ENCODE measurements around the gene EXOC2.
"Not testable (repeated sequence)": the region's sequence is repeated elsewhere in the genome, so short reads cannot be mapped to it uniquely, and the experiment has no call there.

Gene EXOC2

GRCh38 chr6:665403-666267, 27.3 kb downstream of the EXOC2 start:
- TF ChIP-seq, protein P1, sequence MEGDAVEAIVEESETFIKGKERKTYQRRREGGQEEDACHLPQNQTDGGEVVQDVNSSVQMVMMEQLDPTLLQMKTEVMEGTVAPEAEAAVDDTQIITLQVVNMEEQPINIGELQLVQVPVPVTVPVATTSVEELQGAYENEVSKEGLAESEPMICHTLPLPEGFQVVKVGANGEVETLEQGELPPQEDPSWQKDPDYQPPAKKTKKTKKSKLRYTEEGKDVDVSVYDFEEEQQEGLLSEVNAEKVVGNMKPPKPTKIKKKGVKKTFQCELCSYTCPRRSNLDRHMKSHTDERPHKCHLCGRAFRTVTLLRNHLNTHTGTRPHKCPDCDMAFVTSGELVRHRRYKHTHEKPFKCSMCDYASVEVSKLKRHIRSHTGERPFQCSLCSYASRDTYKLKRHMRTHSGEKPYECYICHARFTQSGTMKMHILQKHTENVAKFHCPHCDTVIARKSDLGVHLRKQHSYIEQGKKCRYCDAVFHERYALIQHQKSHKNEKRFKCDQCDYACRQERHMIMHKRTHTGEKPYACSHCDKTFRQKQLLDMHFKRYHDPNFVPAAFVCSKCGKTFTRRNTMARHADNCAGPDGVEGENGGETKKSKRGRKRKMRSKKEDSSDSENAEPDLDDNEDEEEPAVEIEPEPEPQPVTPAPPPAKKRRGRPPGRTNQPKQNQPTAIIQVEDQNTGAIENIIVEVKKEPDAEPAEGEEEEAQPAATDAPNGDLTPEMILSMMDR (conservative IDR thresholded peaks at IDR 0.05; ENCODE audit: low read length): no peak
- H3K4me3 ChIP-seq (ENCODE audit: low read length): no peak overlapping the region
- no peak for DNase-seq (ENCODE audit: low read depth)

DNA sequence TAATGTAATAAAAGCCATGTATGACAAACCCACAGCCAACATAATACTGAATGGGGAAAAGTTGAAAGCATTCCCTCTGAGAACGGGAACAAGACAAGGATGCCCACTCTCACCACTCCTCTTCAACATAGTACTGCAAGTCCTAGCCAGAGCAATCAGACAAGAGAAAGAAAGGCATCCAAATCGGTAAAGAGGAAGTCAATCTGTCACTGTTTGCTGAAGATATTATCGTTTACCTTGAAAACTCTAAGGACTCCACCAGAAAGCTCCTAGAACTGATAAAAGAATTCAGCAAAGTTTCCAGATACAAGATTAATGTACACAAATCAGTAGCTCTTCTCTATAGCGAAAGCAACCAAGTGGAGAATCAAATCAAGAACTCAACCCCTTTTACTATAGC, 29.2 kb downstream of the EXOC2 start:
- not testable (repeated sequence) for H3K4me3 ChIP-seq (ENCODE audit: low read length); DNase-seq (ENCODE audit: low read depth)

DNA sequence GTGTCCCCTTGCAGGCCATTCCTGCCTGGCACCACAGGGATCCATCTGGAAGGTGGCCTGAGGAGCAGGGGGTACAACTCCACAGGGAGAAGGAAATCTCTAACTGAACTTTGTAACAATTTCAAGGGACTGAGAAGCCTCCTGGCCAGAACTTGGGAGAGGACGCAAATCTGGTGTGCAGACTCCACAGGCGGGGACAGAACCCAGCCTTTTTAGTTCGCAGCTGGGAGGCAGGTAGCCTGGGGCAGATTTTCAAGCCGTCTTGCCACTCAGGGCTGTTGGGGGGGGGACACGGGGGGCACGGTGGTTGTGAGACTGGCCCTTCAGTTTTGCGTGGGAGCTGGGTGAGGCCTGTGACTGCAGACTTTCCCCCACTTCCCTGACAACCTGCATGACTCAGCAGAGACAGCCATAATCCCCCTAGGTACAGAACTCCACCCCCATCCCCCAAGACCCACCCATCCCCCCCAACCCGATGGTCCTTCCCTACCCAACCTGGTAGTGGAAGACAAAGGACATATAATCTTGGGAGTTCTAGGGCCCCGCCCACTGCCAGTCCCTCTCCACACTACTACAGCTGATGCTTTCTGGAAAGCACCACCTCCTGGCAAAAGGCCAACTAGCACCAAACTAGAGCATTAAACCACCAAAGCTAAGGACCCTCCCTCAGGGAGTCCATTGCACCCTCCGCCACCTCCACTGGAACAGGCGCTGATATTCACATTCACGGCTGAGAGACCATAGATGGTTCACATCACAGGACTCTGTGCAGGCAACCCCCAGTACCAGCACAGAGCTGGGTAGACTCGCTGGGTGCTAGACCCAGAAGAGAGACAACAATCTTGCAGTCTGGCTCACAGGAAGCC, 33.0 kb downstream of the EXOC2 start:
- no peak for DNase-seq (ENCODE audit: low read depth)
- no peak overlapping the region for H3K4me3 ChIP-seq (ENCODE audit: low read length)

DNA sequence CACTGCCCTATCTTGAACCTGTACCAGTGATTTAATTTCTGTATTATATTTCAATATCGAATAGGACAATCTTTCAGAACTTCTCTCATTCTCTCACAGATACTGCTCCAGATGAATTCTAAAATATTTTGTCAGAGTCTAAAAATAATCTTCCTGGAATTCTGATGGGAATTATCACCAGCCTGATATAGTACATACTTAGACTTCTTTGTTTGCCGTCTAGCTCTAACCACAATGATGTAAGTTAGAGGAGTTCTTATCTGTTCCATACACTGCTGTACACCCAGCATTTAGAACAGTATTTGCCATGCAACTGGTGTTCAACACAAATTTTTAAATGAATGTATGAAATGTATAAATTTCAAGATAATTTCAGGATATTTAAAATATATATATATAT, 34.7 kb downstream of the EXOC2 start:
- TF ChIP-seq, protein P1 (conservative IDR thresholded peaks at IDR 0.05; ENCODE audit: low read length): no peak
- no peak overlapping the region for H3K4me3 ChIP-seq (ENCODE audit: low read length)
- DNase-seq (ENCODE audit: low read depth): peak; percentile 61

More for the DNA sequence above, 33.0 kb downstream of the EXOC2 start:
- TF ChIP-seq, protein P1 (conservative IDR thresholded peaks at IDR 0.05; ENCODE audit: low read length): no peak

DNA sequence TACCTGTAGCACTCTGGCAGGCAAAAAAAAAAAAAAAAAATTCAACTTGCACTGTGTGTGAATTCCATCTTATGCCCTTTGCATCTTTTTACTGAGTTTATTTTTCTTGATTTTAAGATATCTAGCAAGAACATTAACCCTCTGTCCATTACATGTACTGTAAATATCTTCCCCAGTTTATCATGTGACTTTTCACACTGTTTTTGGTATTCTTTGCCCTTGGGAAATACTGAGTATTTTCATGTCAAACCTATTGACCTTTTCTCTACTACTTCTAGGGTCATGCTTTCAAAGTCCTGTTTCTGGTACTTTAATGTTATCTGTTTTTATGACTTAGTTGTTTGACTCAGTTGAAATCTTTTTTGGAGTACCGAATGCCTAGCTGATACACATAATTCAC, 35.2 kb downstream of the EXOC2 start:
- DNase-seq (ENCODE audit: low read depth): no peak
- TF ChIP-seq, protein P1 (conservative IDR thresholded peaks at IDR 0.05; ENCODE audit: low read length): no peak
- H3K4me3 ChIP-seq (ENCODE audit: low read length): no peak overlapping the region

GRCh38 chr6:656460-657252, 36.3 kb downstream of the EXOC2 start, which contains the start of gene HUS1B:
HUS1B (minus strand) TSS chr6:657100; CDS start chr6:656944, 156 bp downstream.
- H3K4me3 ChIP-seq (ENCODE audit: low read length): no peak within 1 kb of the TSS
- TF ChIP-seq, protein P1 (conservative IDR thresholded peaks at IDR 0.05; ENCODE audit: low read length): no peak
- no peak for DNase-seq (ENCODE audit: low read depth)

DNA sequence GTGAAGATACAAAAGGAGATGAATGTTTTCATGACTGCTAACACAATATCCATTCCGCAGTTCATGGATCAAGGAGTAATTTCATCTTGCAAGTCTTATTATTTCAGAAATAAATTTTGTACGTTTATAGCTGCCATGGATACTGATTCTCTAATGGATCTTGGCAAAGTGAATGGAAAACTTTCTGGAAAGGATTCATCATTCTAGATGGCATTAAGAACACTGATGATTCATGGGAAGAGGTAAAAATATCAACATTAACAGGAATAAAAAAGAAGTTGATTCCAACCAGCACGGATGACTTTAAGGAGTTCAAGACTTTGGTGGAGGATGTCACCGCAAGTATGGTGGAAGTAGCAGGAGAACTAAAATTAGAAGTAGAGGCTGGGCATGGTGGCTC, 38.8 kb downstream of the EXOC2 start:
- H3K4me3 ChIP-seq (ENCODE audit: low read length): no peak overlapping the region
- TF ChIP-seq, protein P1 (conservative IDR thresholded peaks at IDR 0.05; ENCODE audit: low read length): no peak
- no peak for DNase-seq (ENCODE audit: low read depth)

Data from AG10803 (cell line).